ENCODE measurements around the gene FTSJ3. TPM values are rescaled to one million over a fixed set of nuclear protein-coding genes. Genes with fewer than 3 reads are reported as not detected.

The FTSJ3 gene
- total and polyA plus RNA-seq, 2 of the 13 experiments (the other 11 are each of a cell fraction or from before 2014, with no cell fraction given), result 26.0 to 64.2 TPM

DNA sequence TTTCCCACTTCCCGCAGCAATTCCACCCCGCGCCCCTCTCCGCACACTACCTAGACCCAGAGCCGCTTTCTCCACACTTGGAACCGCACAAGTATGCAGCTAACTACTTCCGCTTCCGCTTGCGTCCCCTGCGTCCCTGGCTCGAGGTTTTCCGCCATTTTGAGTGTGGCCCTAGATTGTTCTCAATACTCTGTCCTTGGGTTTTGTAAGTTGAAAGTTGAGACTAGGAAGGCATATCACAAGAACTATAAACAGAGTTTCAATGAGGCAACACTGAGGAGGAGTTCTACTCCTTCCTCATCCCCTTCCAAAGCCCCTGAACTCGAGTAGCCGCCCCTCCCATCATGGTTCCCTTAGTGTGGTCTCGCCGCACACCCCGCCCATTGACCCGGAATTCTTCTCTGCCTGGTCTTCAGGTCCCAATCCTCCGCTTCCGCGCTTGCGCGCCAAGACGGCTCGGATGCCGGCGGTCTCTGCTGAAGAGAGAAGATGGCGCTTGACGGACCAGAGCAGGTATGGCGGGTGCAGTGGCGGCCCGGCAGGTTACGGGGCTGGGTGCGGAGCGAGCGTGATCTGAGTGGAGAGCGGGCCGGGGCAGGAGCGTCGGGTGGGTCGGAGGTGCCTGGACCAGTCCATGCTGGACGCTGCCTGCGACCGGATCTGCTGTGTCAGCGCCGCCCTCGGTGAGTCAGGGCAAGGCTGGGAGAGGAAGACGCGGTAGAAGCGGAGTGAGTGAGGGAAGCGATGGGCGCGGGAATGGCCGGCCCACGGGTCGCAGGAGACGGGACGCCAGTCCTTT, at the start of gene FTSJ3, which contains the start of gene PSMC5 (continued):
- TF ChIP-seq, protein P1, sequence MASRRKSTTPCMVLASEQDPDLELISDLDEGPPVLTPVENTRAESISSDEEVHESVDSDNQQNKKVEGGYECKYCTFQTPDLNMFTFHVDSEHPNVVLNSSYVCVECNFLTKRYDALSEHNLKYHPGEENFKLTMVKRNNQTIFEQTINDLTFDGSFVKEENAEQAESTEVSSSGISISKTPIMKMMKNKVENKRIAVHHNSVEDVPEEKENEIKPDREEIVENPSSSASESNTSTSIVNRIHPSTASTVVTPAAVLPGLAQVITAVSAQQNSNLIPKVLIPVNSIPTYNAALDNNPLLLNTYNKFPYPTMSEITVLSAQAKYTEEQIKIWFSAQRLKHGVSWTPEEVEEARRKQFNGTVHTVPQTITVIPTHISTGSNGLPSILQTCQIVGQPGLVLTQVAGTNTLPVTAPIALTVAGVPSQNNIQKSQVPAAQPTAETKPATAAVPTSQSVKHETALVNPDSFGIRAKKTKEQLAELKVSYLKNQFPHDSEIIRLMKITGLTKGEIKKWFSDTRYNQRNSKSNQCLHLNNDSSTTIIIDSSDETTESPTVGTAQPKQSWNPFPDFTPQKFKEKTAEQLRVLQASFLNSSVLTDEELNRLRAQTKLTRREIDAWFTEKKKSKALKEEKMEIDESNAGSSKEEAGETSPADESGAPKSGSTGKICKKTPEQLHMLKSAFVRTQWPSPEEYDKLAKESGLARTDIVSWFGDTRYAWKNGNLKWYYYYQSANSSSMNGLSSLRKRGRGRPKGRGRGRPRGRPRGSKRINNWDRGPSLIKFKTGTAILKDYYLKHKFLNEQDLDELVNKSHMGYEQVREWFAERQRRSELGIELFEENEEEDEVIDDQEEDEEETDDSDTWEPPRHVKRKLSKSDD (CRISPR knock-in tag; IDR thresholded peaks at IDR 0.05; ENCODE audit: low read depth), result 0 out of 2 replicates have a peak, but pooled peaks have one; percentile 77
- TF ChIP-seq HMGA1 (CRISPR knock-in tag; conservative IDR thresholded peaks at IDR 0.05) (no peak), ZNF589 (CRISPR knock-in tag; conservative IDR thresholded peaks at IDR 0.05) (peak; percentile 48; the same call in 1 of the 2 replicates), ZBTB26 (CRISPR knock-in tag; IDR thresholded peaks at IDR 0.05; ENCODE audit: borderline replicate concordance) (peak; percentile 29; the same call in 1 of the 2 replicates), LBX2 (CRISPR knock-in tag; IDR thresholded peaks at IDR 0.05; ENCODE audit: borderline replicate concordance) (no peak; the same call in 1 of the 2 replicates), TEAD2 (CRISPR knock-in tag; IDR thresholded peaks at IDR 0.05) (no peak), TBP (CRISPR knock-in tag; IDR thresholded peaks at IDR 0.05) (no peak), ZNF281 (CRISPR knock-in tag; IDR thresholded peaks at IDR 0.05; ENCODE audit: borderline replicate concordance) (no peak), ZNF556 (CRISPR knock-in tag; IDR thresholded peaks at IDR 0.05; ENCODE audit: borderline replicate concordance) (peak; percentile 97), SMYD3 (CRISPR knock-in tag; IDR thresholded peaks at IDR 0.05) (no peak), TBL1XR1 (IDR thresholded peaks at IDR 0.05; ENCODE audit: borderline replicate concordance, low read length, partially characterized antibody) (peak; percentile 21), ZNF724P (CRISPR knock-in tag; IDR thresholded peaks at IDR 0.05; ENCODE audit: borderline replicate concordance) (peak; percentile 98), LRRFIP1 (CRISPR knock-in tag; conservative IDR thresholded peaks at IDR 0.05) (no peak), RFX3 (CRISPR knock-in tag; IDR thresholded peaks at IDR 0.05) (no peak)
- TF ChIP-seq, protein P2, sequence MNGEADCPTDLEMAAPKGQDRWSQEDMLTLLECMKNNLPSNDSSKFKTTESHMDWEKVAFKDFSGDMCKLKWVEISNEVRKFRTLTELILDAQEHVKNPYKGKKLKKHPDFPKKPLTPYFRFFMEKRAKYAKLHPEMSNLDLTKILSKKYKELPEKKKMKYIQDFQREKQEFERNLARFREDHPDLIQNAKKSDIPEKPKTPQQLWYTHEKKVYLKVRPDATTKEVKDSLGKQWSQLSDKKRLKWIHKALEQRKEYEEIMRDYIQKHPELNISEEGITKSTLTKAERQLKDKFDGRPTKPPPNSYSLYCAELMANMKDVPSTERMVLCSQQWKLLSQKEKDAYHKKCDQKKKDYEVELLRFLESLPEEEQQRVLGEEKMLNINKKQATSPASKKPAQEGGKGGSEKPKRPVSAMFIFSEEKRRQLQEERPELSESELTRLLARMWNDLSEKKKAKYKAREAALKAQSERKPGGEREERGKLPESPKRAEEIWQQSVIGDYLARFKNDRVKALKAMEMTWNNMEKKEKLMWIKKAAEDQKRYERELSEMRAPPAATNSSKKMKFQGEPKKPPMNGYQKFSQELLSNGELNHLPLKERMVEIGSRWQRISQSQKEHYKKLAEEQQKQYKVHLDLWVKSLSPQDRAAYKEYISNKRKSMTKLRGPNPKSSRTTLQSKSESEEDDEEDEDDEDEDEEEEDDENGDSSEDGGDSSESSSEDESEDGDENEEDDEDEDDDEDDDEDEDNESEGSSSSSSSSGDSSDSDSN (CRISPR knock-in tag; IDR thresholded peaks at IDR 0.05), result peak; percentile 95

Measured in HepG2 (cell line).